ENCODE data around the gene TGOLN2. TPM values are rescaled to one million over a fixed set of nuclear protein-coding genes. Genes with fewer than 3 reads are reported as not detected.

Gene TGOLN2
- total RNA-seq, 1 donor from 2014 or later = 34.5 TPM

DNA sequence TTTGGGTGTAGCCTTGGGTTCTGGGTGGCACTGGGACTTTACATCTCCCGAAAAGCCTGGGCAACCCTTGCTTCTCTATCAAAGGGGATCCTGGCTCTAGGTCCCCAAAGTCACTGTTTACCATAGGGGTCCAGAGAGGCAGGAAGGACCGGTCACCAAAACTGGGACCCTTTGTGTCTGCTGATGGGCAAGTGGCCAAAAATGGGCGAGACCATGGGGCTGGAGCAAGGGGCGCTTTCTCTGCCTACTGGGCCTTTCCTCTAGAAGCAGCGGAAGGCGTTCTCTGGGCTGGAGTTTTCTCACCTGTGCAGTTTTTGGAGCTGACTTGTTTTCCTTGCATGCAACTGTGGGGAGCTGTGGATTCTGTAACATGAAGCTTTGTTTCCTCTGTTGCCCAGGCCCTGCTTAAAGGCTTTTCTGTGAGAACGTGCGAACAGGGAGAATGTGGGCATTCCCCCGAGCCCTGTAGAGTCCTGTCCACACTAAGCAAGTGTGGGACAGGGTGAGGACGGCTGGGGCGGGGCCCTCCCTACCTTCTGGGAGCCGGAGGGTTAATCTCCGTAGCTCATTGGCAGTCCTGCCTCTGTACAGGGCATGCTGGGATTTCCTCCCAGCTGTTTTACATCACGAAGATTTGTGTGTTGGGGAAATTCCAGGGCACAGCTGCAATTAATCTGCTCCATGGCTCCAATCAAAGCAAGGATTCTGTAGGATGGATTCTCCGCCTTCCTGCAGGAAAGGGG, 50.2 kb downstream of the TGOLN2 start:
- Histone ChIP-seq H3K36me3 (ENCODE audit: control insufficient read depth, insufficient read depth, low read length) (no peaks in the 10 kb centered on the region), H3K4me3 (ENCODE audit: low read depth, low read length) (no peak overlapping the region), H3K27me3 (ENCODE audit: control insufficient read depth, insufficient read depth, low read length) (no peaks in the 10 kb centered on the region)
- FAIRE-seq (no peak), DNase-seq (ENCODE audit: low read depth) (peak; percentile 91)
- TF ChIP-seq CTCF (IDR thresholded peaks at IDR 0.05; ENCODE audit: insufficient read depth, low read length, severe bottlenecking) = no peak

DNA sequence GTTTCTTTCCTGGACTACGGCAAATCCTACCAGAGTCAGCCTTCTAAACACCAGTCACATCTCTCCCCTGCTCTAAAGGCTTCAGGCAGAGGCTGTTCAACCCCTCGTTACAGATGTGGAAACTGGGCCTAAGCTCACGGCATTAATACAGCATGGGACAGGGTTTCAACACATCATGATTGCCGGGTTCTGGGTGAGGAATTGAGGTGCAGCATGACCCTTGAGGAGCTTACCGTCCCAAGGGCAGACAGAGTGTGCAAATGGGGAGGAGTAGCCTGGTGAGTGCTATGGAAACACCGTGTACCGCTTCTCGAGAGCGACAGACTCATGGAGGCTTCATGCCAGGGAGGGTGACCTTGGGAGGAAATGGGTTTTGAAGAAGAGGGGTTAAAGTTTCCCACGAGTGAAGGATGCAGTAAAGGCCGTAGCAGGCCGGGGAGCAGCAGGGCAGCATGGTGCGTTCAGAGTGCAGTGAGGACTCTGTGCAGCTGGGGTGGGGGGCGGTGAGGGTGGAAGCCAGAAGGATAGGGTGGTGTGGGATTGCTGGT, 51.1 kb downstream of the TGOLN2 start:
- H3K27me3 ChIP-seq (ENCODE audit: control insufficient read depth, insufficient read depth, low read length) = no peaks in the 10 kb centered on the region
- FAIRE-seq = peak; percentile 52
- H3K4me3 ChIP-seq (ENCODE audit: low read depth, low read length) = no peak overlapping the region
- no peak for DNase-seq (ENCODE audit: low read depth)
- H3K36me3 ChIP-seq (ENCODE audit: control insufficient read depth, insufficient read depth, low read length) = no peaks in the 10 kb centered on the region
- TF ChIP-seq CTCF (IDR thresholded peaks at IDR 0.05; ENCODE audit: insufficient read depth, low read length, severe bottlenecking) = no peak

DNA sequence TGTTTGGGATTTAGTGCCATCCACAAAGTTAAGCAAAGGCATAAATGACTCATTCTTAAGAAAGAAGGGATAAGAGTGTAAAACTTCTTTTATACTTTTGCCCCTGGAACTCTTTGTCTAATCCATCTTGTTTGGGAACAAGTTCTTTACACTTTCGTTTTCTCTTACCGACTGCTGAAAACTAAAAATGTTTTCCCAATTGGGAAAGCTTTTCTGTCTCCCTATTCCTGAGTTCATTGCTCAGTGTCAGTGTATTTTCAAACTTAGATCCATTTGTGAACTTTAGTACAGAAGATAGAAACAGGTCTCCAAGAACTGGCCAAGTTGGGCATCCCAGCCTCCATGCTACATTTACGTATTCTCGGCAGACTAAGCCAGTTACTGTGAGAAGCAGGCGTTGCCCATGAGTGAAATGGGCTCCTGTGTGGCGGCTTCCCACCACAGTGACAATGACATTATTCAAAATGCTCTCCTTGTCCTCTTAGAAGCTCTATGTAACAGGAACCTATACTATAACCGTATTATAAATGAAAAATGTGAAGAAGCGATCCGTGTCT, 51.7 kb downstream of the TGOLN2 start:
- Histone ChIP-seq H3K36me3 (ENCODE audit: control insufficient read depth, insufficient read depth, low read length) (no peaks in the 10 kb centered on the region), H3K27me3 (ENCODE audit: control insufficient read depth, insufficient read depth, low read length) (no peaks in the 10 kb centered on the region), H3K4me3 (ENCODE audit: low read depth, low read length) (no peak overlapping the region)
- FAIRE-seq (no peak), DNase-seq (ENCODE audit: low read depth) (no peak)
- TF ChIP-seq CTCF (IDR thresholded peaks at IDR 0.05; ENCODE audit: insufficient read depth, low read length, severe bottlenecking) = no peak

DNA sequence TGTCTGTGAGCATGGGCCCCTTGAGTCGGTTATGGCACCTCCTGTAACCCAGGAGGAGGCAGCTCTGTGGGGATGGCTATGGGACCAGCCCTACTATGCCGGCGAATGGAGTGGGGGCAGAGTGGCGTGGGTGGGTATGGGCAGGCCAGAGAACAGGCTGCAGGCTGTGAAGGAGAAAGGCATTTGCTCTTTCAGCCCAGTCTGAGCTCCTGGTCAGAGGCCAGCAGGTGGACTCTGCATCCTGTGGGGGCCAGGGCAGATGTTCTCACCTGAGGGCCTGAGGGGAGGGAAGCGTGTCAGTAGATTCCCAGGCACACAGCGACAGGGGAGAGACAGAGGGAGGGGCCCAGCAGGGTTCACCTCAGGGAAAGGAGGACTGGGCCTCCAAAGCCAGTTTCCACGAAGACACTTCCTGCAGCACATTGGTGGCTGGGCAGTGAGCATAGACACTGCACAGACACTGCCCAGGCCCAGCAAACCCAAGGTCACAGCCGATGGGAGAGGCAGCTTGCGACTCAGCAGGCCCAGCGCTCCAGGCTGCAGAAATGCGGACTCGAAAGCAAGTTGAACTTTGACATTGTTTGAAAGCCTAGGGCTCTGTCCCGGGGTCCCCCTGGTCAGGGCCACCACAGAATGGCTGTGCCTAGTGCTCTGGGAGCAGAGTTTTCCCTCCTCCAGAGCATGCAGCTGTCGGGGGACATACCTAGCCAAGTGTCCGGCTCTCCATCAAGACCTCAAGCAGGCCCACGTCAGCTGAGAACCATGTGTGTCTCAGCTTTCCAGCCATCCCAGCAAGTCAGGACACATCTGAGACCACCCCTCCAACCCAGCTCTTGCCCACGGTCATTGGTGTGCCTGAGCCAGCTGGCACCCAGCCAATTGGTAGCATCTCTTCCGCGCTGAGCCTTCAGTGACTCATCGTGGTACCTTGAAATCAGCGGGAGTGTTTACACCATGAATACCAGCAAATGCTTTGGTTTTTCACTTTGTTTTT, 53.8 kb downstream of the TGOLN2 start:
- TF ChIP-seq CTCF (IDR thresholded peaks at IDR 0.05; ENCODE audit: insufficient read depth, low read length, severe bottlenecking) = no peak
- DNase-seq (ENCODE audit: low read depth) (peak; percentile 97), FAIRE-seq (peak; percentile 28)
- Histone ChIP-seq H3K36me3 (ENCODE audit: control insufficient read depth, insufficient read depth, low read length) (no peaks in the 10 kb centered on the region), H3K4me3 (ENCODE audit: low read depth, low read length) (no peak overlapping the region), H3K27me3 (ENCODE audit: control insufficient read depth, insufficient read depth, low read length) (no peaks in the 10 kb centered on the region)

DNA sequence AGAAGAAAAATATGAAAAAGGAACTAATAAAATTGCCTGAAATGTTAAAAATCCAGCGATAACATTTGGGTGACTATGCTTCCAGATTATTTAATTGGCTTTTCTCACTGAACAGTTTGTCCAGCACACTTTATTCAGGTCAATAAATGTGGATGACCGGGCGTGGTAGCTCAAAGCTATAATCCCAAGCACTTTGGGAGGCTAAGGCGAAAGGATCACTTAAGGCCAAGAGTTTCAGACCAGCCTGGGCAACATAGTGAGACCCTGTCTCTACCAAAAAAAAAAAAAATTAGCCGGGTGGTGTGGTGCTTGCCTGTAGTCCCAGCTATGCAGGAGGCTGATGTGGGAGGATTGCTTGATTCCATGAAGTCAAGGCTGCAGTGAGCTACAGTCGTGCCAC, 55.4 kb downstream of the TGOLN2 start:
- FAIRE-seq (no peak), DNase-seq (ENCODE audit: low read depth) (no peak)
- H3K4me3 ChIP-seq (ENCODE audit: low read depth, low read length) = no peak overlapping the region
- TF ChIP-seq CTCF (IDR thresholded peaks at IDR 0.05; ENCODE audit: insufficient read depth, low read length, severe bottlenecking) = no peak
- H3K27me3 ChIP-seq (ENCODE audit: control insufficient read depth, insufficient read depth, low read length) = no peaks in the 10 kb centered on the region
- no peaks in the 10 kb centered on the region for H3K36me3 ChIP-seq (ENCODE audit: control insufficient read depth, insufficient read depth, low read length)
